ENCODE measurements around the gene GOLIM4. TPM values are rescaled to one million over a fixed set of nuclear protein-coding genes. Genes with fewer than 3 reads are reported as not detected.
A peak's percentile ranks its signal among the peaks of the same experiment; 100 is the strongest.

GOLIM4 gene
- total and polyA plus RNA-seq, 2 of the 13 experiments (the other 11 are each of a cell fraction or from before 2014, with no cell fraction given), result 10.9 to 47.7 TPM

- TF ChIP-seq ESRRA (CRISPR knock-in tag; IDR thresholded peaks at IDR 0.05; ENCODE audit: low read depth) (no peak), ZFP1 (CRISPR knock-in tag; IDR thresholded peaks at IDR 0.05) (peak; percentile 39; the same call in 1 of the 2 replicates), GATAD2A (CRISPR knock-in tag; IDR thresholded peaks at IDR 0.05) (peak; percentile 82), TCF12 (IDR thresholded peaks at IDR 0.05) (no peak), TCF12 (CRISPR knock-in tag; IDR thresholded peaks at IDR 0.05) (0 out of 2 replicates have a peak, but pooled peaks have one; percentile 21), MIXL1 (CRISPR knock-in tag; IDR thresholded peaks at IDR 0.05) (peak; percentile 74), MIER3 (CRISPR knock-in tag; IDR thresholded peaks at IDR 0.05; ENCODE audit: borderline replicate concordance) (0 out of 2 replicates have a peak, but pooled peaks have one; percentile 32), HNF4A (CRISPR knock-in tag; IDR thresholded peaks at IDR 0.05) (peak; percentile 67), DRAP1 (CRISPR knock-in tag; IDR thresholded peaks at IDR 0.05) (no peak), ZFYVE20 (CRISPR knock-in tag; IDR thresholded peaks at IDR 0.05; ENCODE audit: borderline replicate concordance, low read depth) (no peak), HDAC2 (CRISPR knock-in tag; IDR thresholded peaks at IDR 0.05) (peak; percentile 42; the same call in 1 of the 2 replicates), ZNF7 (CRISPR knock-in tag; IDR thresholded peaks at IDR 0.05) (peak; percentile 92), IRF2 (CRISPR knock-in tag; IDR thresholded peaks at IDR 0.05) (0 out of 2 replicates have a peak, but pooled peaks have one; percentile 41), RNF219 (CRISPR knock-in tag; IDR thresholded peaks at IDR 0.05) (0 out of 2 replicates have a peak, but pooled peaks have one; percentile 63), SOX13 (IDR thresholded peaks at IDR 0.05) (no peak), SOX13 (CRISPR knock-in tag; conservative IDR thresholded peaks at IDR 0.05 in 1 of 2, IDR thresholded peaks at IDR 0.05 in 1 of 2) (peak in 1 of 2 experiments; percentile 59; a peak in 1 of 4 replicates), PHF21A (CRISPR knock-in tag; IDR thresholded peaks at IDR 0.05) (0 out of 2 replicates have a peak, but pooled peaks have one; percentile 35), ZMYM4 (CRISPR knock-in tag; IDR thresholded peaks at IDR 0.05) (peak; percentile 40; the same call in 1 of the 2 replicates), RXRB (CRISPR knock-in tag; IDR thresholded peaks at IDR 0.05; ENCODE audit: borderline replicate concordance) (peak; percentile 64), FOSL2 (CRISPR knock-in tag; IDR thresholded peaks at IDR 0.05) (peak; percentile 84), CREM (IDR thresholded peaks at IDR 0.05) (peak; percentile 8; the same call in 1 of the 2 replicates), CREM (CRISPR knock-in tag; IDR thresholded peaks at IDR 0.05) (no peak), NR2C2 (CRISPR knock-in tag; IDR thresholded peaks at IDR 0.05; ENCODE audit: borderline replicate concordance) (0 out of 2 replicates have a peak, but pooled peaks have one; percentile 20), POGK (CRISPR knock-in tag; conservative IDR thresholded peaks at IDR 0.05) (0 out of 2 replicates have a peak, but pooled peaks have one; percentile 22)
- TF ChIP-seq, protein P1, sequence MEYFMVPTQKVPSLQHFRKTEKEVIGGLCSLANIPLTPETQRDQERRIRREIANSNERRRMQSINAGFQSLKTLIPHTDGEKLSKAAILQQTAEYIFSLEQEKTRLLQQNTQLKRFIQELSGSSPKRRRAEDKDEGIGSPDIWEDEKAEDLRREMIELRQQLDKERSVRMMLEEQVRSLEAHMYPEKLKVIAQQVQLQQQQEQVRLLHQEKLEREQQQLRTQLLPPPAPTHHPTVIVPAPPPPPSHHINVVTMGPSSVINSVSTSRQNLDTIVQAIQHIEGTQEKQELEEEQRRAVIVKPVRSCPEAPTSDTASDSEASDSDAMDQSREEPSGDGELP (IDR thresholded peaks at IDR 0.05; ENCODE audit: borderline replicate concordance, low read depth), result 0 out of 2 replicates have a peak, but pooled peaks have one; percentile 21
Measured at GRCh38 chr3:168117853-168118313, 22.2 kb upstream of the GOLIM4 start (continued).

All from HepG2 (cell line).